CD4-positive, alpha-beta T cell (primary cell): ENCODE results near the gene KRT3. TPM values are rescaled to one million over a fixed set of nuclear protein-coding genes. Genes with fewer than 3 reads are reported as not detected.

Source experiments
- ATAC-seq: fragments of 200-7000 bp; cut with Tn5 transposase; one replicate; pipeline ENCODE4 v1.10.0; 2022; ENCODE audit warnings: mild to moderate bottlenecking; ENCODE audit not compliant: poor library complexity
- CTCF ChIA-PET: fragments of 350-600 bp; sonication (Branson Sonifier 250); formaldehyde crosslinking; loops from one replicate; lab custom pipeline; 2021; ENCODE audit warnings: antibody characterized with exemption, inconsistent platforms; lab: Charles Lee
- POLR2A ChIA-PET: fragments of 350-600 bp; sonication (Branson Sonifier 250); formaldehyde crosslinking; loops from one replicate; lab custom pipeline; 2021; ENCODE audit warnings: antibody characterized with exemption, inconsistent platforms; lab: Charles Lee
- DNase-seq, 14 experiments: peaks; one replicate each; pipeline ENCODE4 v3.0.0-alpha.2; 2013 to 2020; ENCODE audit warnings: mixed read lengths in 2 of 14
- H3K27ac ChIP-seq, 2 donors: one replicate each; pipeline versions ENCODE4 v1.5.1 to v1.7.0; 2013; ENCODE audit warnings: low read length in 2 of 2, low read depth in 1 of 2, mild to moderate bottlenecking in 1 of 2
- H3K27me3 ChIP-seq, 2 experiments: 1 replicate in 1 of 2; 2 replicates in 1 of 2; pipeline versions ENCODE4 v1.6.1 to v1.7.0; 2013; ENCODE audit warnings: low read length in 2 of 2, control low read depth in 1 of 2, mild to moderate bottlenecking in 1 of 2, moderate library complexity in 1 of 2; ENCODE audit not compliant: insufficient read depth in 2 of 2, control insufficient read depth in 1 of 2
- H3K36me3 ChIP-seq: one replicate; pipeline ENCODE4 v1.6.1; 2013; ENCODE audit warnings: low read length, control low read depth; ENCODE audit not compliant: insufficient read depth
- H3K4me1 ChIP-seq: one replicate; pipeline ENCODE4 v1.6.1; 2013; ENCODE audit warnings: low read length, control low read depth; ENCODE audit not compliant: insufficient read depth
- H3K4me3 ChIP-seq: one replicate; pipeline ENCODE4 v1.5.1; 2013; ENCODE audit warnings: mild to moderate bottlenecking, low read length, moderate library complexity
- H3K9me3 ChIP-seq, 2 experiments: 1 replicate in 1 of 2; 2 replicates in 1 of 2; pipeline versions ENCODE4 v1.6.1 to v1.7.0; 2013; ENCODE audit warnings: low read length in 2 of 2, mild to moderate bottlenecking in 2 of 2, control low read depth in 1 of 2, moderate library complexity in 1 of 2; ENCODE audit not compliant: control insufficient read depth in 1 of 2, insufficient read depth in 1 of 2
- H3K27ac Mint-ChIP-seq: one replicate; pipeline ENCODE4 v1.8.0; 2020; ENCODE audit warnings: mixed read lengths
- H3K27me3 Mint-ChIP-seq: one replicate; pipeline ENCODE4 v1.8.0; 2021; ENCODE audit warnings: mixed read lengths
- H3K36me3 Mint-ChIP-seq: one replicate; pipeline ENCODE4 v1.8.0; 2021; ENCODE audit warnings: low read depth, mixed read lengths
- H3K4me1 Mint-ChIP-seq: one replicate; pipeline ENCODE4 v1.8.0; 2021; ENCODE audit warnings: low read depth, mixed read lengths
- H3K4me3 Mint-ChIP-seq: one replicate; pipeline ENCODE4 v1.8.0; 2020; ENCODE audit warnings: mild to moderate bottlenecking, mixed read lengths
- H3K9me3 Mint-ChIP-seq: one replicate; pipeline ENCODE4 v1.8.0; 2020; ENCODE audit warnings: mixed read lengths
- intact Hi-C, 2 experiments: fragments of 100-400 bp; cut with DNase I in 1 of 2; cut with micrococcal nuclease in 1 of 2; formaldehyde crosslinking; loops; one replicate each; pipeline versions ENCODE4 v1.15.1 to v1.9.0; 2023 to 2025; cut with DNase I, micrococcal nuclease
- total RNA-seq, 174 experiments: library from RNA in 2 of 174; stranded (reverse) in 2 of 174; gene quantifications; one replicate each; pipeline ENCODE4 v1.2.3 and lab custom pipeline; 2021 to 2026
- TF ChIP-seq, protein P1 (sequence below): fragments of 200-600 bp; IDR thresholded peaks from one replicate; pipeline ENCODE4 v1.8.0; 2022; ENCODE audit warnings: antibody characterized with exemption, mild to moderate bottlenecking

KRT3 gene
- total RNA-seq, 2 experiments from 2014 or later: not detected

DNA sequence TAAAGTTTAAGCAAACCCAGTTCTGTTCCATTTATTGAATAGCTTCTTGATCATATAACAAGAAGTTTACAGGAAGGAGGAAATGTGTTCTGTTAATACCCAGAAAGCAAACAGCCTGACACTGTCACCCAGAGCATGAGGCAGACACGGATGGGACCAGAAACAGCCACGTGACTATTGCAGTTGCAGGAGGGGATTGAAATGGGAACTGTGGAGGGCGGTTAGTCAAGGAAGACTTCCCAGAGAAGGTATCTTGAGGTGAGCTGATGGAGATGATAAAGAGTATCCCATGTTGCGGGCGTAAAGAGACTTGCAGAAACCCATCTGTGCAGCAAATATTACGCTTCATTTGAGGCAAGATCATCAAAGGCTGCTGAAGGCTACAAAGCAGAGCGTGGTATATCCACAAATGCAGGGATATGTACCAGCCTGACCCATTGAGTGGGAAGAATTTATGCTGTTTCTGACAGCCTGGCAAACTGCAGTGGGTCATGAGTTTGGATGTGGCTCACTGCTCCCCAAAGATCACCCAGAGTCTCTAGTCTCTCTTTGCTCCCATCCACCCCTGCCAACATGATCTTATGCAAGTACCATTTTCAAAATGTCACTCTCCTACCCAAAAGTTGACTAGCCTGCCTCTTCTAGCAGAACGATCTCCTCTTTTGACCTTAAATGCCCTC lies 39.5 kb downstream of the KRT3 start:
- H3K36me3 Mint-ChIP-seq: no peaks in the 10 kb centered on the region
- ChIA-PET CTCF (no interaction called here), POLR2A (no interaction called here)
- DNase-seq: no peak
- H3K4me1 ChIP-seq: no peaks in the 10 kb centered on the region
- no peaks in the 10 kb centered on the region for H3K9me3 Mint-ChIP-seq
- no peaks in the 10 kb centered on the region for H3K27me3 Mint-ChIP-seq
- ATAC-seq: no peak
- H3K4me3 ChIP-seq: no peak overlapping the region
- H3K27me3 ChIP-seq: peaks cover 0 to 5% of the 10 kb centered on the region in 2 experiments
- TF ChIP-seq, protein P1, sequence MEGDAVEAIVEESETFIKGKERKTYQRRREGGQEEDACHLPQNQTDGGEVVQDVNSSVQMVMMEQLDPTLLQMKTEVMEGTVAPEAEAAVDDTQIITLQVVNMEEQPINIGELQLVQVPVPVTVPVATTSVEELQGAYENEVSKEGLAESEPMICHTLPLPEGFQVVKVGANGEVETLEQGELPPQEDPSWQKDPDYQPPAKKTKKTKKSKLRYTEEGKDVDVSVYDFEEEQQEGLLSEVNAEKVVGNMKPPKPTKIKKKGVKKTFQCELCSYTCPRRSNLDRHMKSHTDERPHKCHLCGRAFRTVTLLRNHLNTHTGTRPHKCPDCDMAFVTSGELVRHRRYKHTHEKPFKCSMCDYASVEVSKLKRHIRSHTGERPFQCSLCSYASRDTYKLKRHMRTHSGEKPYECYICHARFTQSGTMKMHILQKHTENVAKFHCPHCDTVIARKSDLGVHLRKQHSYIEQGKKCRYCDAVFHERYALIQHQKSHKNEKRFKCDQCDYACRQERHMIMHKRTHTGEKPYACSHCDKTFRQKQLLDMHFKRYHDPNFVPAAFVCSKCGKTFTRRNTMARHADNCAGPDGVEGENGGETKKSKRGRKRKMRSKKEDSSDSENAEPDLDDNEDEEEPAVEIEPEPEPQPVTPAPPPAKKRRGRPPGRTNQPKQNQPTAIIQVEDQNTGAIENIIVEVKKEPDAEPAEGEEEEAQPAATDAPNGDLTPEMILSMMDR: no peak
- H3K27ac ChIP-seq: no peak overlapping the region
- H3K4me3 Mint-ChIP-seq: no peak overlapping the region
- H3K36me3 ChIP-seq: no peaks in the 10 kb centered on the region
- no peak overlapping the region for H3K27ac Mint-ChIP-seq
- H3K9me3 ChIP-seq: peaks cover 11 to 14% of the 10 kb centered on the region in 2 experiments
- intact Hi-C loops: no loop called here
- no peaks in the 10 kb centered on the region for H3K4me1 Mint-ChIP-seq

GRCh38 chr12:52755533-52755932 lies 40.4 kb downstream of the KRT3 start:
- H3K4me3 ChIP-seq: no peak overlapping the region
- peaks cover 0 to 5% of the 10 kb centered on the region in 2 experiments for H3K27me3 ChIP-seq
- peaks cover 4 to 9% of the 10 kb centered on the region in 2 experiments for H3K9me3 ChIP-seq
- H3K4me3 Mint-ChIP-seq: no peak overlapping the region
- no peaks in the 10 kb centered on the region for H3K9me3 Mint-ChIP-seq
- H3K27ac Mint-ChIP-seq: no peak overlapping the region
- no peaks in the 10 kb centered on the region for H3K27me3 Mint-ChIP-seq
- H3K36me3 ChIP-seq: no peaks in the 10 kb centered on the region
- no peaks in the 10 kb centered on the region for H3K4me1 ChIP-seq
- H3K27ac ChIP-seq: no peak overlapping the region
- ChIA-PET CTCF (no interaction called here), POLR2A (no interaction called here)
- intact Hi-C loops: no loop called here
- ATAC-seq (no peak), DNase-seq (no peak)
- no peaks in the 10 kb centered on the region for H3K4me1 Mint-ChIP-seq
- TF ChIP-seq, protein P1: no peak
- no peaks in the 10 kb centered on the region for H3K36me3 Mint-ChIP-seq

DNA sequence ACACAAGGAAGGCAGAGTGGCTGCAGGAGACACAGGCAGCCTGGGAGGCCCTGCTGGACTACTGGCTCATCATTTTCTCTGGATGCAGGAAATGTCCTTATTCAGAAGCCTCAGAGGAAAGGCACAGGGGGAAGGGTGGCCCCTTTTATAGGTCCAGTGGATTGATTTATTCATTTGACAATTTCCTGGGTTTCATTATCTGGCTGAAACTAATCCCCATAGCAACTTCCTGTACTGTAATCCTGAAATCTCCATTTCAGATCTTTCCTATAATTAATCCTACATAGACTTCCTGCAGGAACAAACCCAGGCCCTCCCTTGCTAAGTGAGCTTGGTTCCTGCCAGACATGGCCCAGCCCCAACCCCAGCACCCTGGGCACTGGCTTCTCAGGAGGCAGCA lies 41.8 kb downstream of the KRT3 start:
- H3K4me3 ChIP-seq: no peak overlapping the region
- intact Hi-C loops: no loop called here
- no peaks in the 10 kb centered on the region for H3K4me1 ChIP-seq
- no peaks in the 10 kb centered on the region for H3K9me3 ChIP-seq
- POLR2A ChIA-PET: no interaction called here
- Mint-ChIP-seq H3K36me3 (no peaks in the 10 kb centered on the region), H3K27me3 (no peaks in the 10 kb centered on the region), H3K4me1 (peaks cover 6% of the 10 kb centered on the region), H3K4me3 (no peak overlapping the region), H3K9me3 (no peaks in the 10 kb centered on the region), H3K27ac (no peak overlapping the region)
- ATAC-seq (no peak), DNase-seq (no peak)
- H3K27ac ChIP-seq: no peak overlapping the region
- H3K27me3 ChIP-seq: peaks cover 0 to 5% of the 10 kb centered on the region in 2 experiments
- CTCF ChIA-PET: no interaction called here
- TF ChIP-seq, protein P1: no peak
- H3K36me3 ChIP-seq: no peaks in the 10 kb centered on the region
